ENCODE results near the gene CACNA2D1.

Gene CACNA2D1

DNA sequence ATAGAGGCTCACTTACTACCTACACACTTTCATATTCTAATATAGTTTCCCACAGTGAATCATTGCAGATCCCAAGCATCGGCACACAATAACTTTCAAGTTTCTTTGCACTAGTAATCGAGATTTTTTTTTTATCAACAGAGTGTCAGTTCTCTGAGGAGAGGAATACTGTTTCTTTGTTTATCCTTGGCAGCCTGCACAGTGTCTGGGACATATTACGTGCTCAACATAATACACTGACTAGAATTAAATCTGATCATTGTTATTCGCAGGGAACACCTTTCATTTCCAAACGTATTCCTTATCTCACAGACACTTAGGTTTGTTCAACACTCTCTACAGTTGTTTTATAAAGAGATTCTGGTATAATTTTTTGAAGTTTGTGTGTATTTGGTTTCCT lies 95.3 kb downstream of the CACNA2D1 start:
- no peak overlapping the region for H2AK5ac ChIP-seq (ENCODE audit: low read length)
- WGBS (ENCODE audit: extremely low coverage, insufficient coverage, low lambda C conversion rate): no CpG with 5 or more reads among the region's 5 CpGs
- no peak overlapping the region for H3K9ac ChIP-seq (ENCODE audit: low read length)
- H3K36me3 ChIP-seq (ENCODE audit: control insufficient read depth, insufficient read depth, low read length): no peaks in the 10 kb centered on the region
- H3K4me1 ChIP-seq (ENCODE audit: control insufficient read depth, low read depth, low read length): no peaks in the 10 kb centered on the region
- H3K4ac ChIP-seq (ENCODE audit: low read depth, low read length): no peak overlapping the region
- no peak overlapping the region for H3K23ac ChIP-seq (ENCODE audit: low read length)
- H4K5ac ChIP-seq (ENCODE audit: low read length): no peak overlapping the region
- no peaks in the 10 kb centered on the region for H3K27me3 ChIP-seq (ENCODE audit: insufficient read depth, low read length, poor library complexity)
- no peak for DNase-seq
- H2BK5ac ChIP-seq (ENCODE audit: low read length): no peak overlapping the region
- H3K56ac ChIP-seq (ENCODE audit: low read length): no peak overlapping the region
- no peak overlapping the region for H3K4me3 ChIP-seq (ENCODE audit: low read length)
- no peak overlapping the region for H2BK15ac ChIP-seq (replicated peaks; ENCODE audit: low read depth)
- no peak overlapping the region for H3K4me2 ChIP-seq (ENCODE audit: low read length)
- H3K79me1 ChIP-seq (ENCODE audit: low read length): no peaks in the 10 kb centered on the region
- no peak overlapping the region for H3K27ac ChIP-seq (ENCODE audit: low read depth, low read length)
- H2BK120ac ChIP-seq (ENCODE audit: low read depth, low read length): no peak overlapping the region
- no peak overlapping the region for H3K18ac ChIP-seq (ENCODE audit: low read length)
- no peak overlapping the region for H4K8ac ChIP-seq (ENCODE audit: low read depth, low read length)
- no peaks in the 10 kb centered on the region for H3K79me2 ChIP-seq (ENCODE audit: control insufficient read depth, insufficient read depth, low read length)

DNA sequence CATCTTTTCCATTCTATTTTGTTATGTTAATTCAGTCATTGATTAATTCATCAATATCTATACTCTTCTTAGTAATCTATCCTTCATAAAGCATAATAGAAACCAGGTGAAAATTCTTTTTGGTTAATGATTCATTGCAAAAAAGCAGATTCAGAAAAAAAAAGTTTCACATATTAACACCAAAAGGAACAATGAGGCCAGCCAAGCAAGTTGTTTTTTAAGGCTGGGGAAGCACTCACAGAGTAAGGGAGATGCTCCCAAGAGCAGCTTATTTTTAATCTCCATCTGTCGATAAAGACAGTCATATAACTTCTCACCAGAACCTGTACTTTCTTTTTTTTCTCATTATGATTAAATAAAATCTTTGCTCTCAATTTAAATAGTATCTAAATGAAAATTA lies 95.8 kb downstream of the CACNA2D1 start:
- Histone ChIP-seq H3K4me3 (ENCODE audit: low read length) (no peak overlapping the region), H3K56ac (ENCODE audit: low read length) (no peak overlapping the region), H2BK5ac (ENCODE audit: low read length) (no peak overlapping the region), H3K18ac (ENCODE audit: low read length) (no peak overlapping the region), H3K4me1 (ENCODE audit: control insufficient read depth, low read depth, low read length) (no peaks in the 10 kb centered on the region), H3K9ac (ENCODE audit: low read length) (no peak overlapping the region), H4K5ac (ENCODE audit: low read length) (no peak overlapping the region), H2BK15ac (replicated peaks; ENCODE audit: low read depth) (no peak overlapping the region), H3K79me2 (ENCODE audit: control insufficient read depth, insufficient read depth, low read length) (no peaks in the 10 kb centered on the region), H3K27ac (ENCODE audit: low read depth, low read length) (no peak overlapping the region), H2BK120ac (ENCODE audit: low read depth, low read length) (no peak overlapping the region), H4K8ac (ENCODE audit: low read depth, low read length) (no peak overlapping the region), H3K4ac (ENCODE audit: low read depth, low read length) (no peak overlapping the region), H3K36me3 (ENCODE audit: control insufficient read depth, insufficient read depth, low read length) (no peaks in the 10 kb centered on the region), H3K23ac (ENCODE audit: low read length) (no peak overlapping the region), H2AK5ac (ENCODE audit: low read length) (no peak overlapping the region), H3K79me1 (ENCODE audit: low read length) (no peaks in the 10 kb centered on the region), H3K4me2 (ENCODE audit: low read length) (no peak overlapping the region), H3K27me3 (ENCODE audit: insufficient read depth, low read length, poor library complexity) (no peaks in the 10 kb centered on the region)
- no CpG with 5 or more reads among the region's 1 CpG for WGBS (ENCODE audit: extremely low coverage, insufficient coverage, low lambda C conversion rate)
- DNase-seq: no peak

DNA sequence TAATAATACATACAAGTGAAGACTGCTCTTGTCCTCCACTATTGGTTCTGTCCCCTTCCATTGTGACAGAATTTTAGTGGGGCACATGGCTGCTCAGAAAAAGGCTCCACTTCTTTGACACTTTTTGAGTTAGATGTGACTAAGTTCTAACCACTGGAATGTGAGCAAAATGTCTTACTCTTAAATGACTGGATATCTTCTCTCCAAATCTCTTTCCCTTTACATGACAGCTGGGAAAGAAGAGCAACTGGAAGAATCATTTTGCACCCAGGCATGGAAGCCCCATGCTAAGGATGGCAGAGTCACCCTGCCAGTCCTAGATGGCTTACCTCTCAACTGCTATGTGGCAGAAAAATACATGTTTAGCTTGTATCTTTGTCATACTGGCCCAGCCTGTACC lies 97.7 kb downstream of the CACNA2D1 start:
- Histone ChIP-seq H3K9ac (ENCODE audit: low read length) (no peak overlapping the region), H3K4me1 (ENCODE audit: control insufficient read depth, low read depth, low read length) (no peaks in the 10 kb centered on the region), H3K56ac (ENCODE audit: low read length) (no peak overlapping the region), H3K18ac (ENCODE audit: low read length) (no peak overlapping the region), H4K8ac (ENCODE audit: low read depth, low read length) (no peak overlapping the region), H3K27ac (ENCODE audit: low read depth, low read length) (no peak overlapping the region), H3K27me3 (ENCODE audit: insufficient read depth, low read length, poor library complexity) (no peaks in the 10 kb centered on the region), H3K36me3 (ENCODE audit: control insufficient read depth, insufficient read depth, low read length) (no peaks in the 10 kb centered on the region), H3K79me1 (ENCODE audit: low read length) (no peaks in the 10 kb centered on the region), H4K5ac (ENCODE audit: low read length) (no peak overlapping the region), H2BK5ac (ENCODE audit: low read length) (no peak overlapping the region), H3K4me3 (ENCODE audit: low read length) (no peak overlapping the region), H2BK120ac (ENCODE audit: low read depth, low read length) (no peak overlapping the region), H3K23ac (ENCODE audit: low read length) (no peak overlapping the region), H2BK15ac (replicated peaks; ENCODE audit: low read depth) (no peak overlapping the region), H3K79me2 (ENCODE audit: control insufficient read depth, insufficient read depth, low read length) (no peaks in the 10 kb centered on the region), H3K4me2 (ENCODE audit: low read length) (no peak overlapping the region), H3K4ac (ENCODE audit: low read depth, low read length) (no peak overlapping the region), H2AK5ac (ENCODE audit: low read length) (no peak overlapping the region)
- DNase-seq: no peak

GRCh38 chr7:82343716-82344115 lies 99.9 kb downstream of the CACNA2D1 start:
- Histone ChIP-seq H3K23ac (ENCODE audit: low read length) (no peak overlapping the region), H4K8ac (ENCODE audit: low read depth, low read length) (no peak overlapping the region), H3K9ac (ENCODE audit: low read length) (no peak overlapping the region), H2BK120ac (ENCODE audit: low read depth, low read length) (no peak overlapping the region), H3K4me2 (ENCODE audit: low read length) (no peak overlapping the region), H3K27ac (ENCODE audit: low read depth, low read length) (no peak overlapping the region), H2AK5ac (ENCODE audit: low read length) (no peak overlapping the region), H2BK5ac (ENCODE audit: low read length) (no peak overlapping the region), H3K56ac (ENCODE audit: low read length) (no peak overlapping the region), H3K79me1 (ENCODE audit: low read length) (no peaks in the 10 kb centered on the region), H2BK15ac (replicated peaks; ENCODE audit: low read depth) (no peak overlapping the region), H3K27me3 (ENCODE audit: insufficient read depth, low read length, poor library complexity) (no peaks in the 10 kb centered on the region), H3K4ac (ENCODE audit: low read depth, low read length) (no peak overlapping the region), H3K4me1 (ENCODE audit: control insufficient read depth, low read depth, low read length) (no peaks in the 10 kb centered on the region), H3K18ac (ENCODE audit: low read length) (no peak overlapping the region), H3K36me3 (ENCODE audit: control insufficient read depth, insufficient read depth, low read length) (no peaks in the 10 kb centered on the region), H4K5ac (ENCODE audit: low read length) (no peak overlapping the region), H3K79me2 (ENCODE audit: control insufficient read depth, insufficient read depth, low read length) (no peaks in the 10 kb centered on the region), H3K4me3 (ENCODE audit: low read length) (no peak overlapping the region)
- DNase-seq: no peak
- no CpG with 5 or more reads among the region's 1 CpG for WGBS (ENCODE audit: extremely low coverage, insufficient coverage, low lambda C conversion rate)

DNA sequence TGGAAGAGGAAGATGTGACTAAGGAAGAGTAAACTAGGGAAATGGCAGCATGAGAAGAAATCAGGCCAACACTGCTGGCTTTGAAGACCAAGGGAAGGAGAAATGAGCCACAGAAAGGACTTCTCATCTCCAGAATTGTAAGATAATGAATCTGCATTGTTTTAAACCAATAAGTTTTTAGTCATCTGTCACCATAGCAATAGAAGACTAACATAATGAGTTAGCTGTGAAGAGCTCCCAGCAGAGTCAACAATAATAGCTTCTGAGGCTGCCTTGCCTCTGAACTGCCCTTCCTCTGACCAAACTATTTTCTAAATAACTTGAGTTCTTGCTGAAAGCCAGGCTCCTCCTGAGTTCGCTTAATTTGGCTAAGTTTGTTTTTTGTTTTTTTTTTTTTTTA lies 103.6 kb downstream of the CACNA2D1 start:
- no peak overlapping the region for H3K23ac ChIP-seq (ENCODE audit: low read length)

DNA sequence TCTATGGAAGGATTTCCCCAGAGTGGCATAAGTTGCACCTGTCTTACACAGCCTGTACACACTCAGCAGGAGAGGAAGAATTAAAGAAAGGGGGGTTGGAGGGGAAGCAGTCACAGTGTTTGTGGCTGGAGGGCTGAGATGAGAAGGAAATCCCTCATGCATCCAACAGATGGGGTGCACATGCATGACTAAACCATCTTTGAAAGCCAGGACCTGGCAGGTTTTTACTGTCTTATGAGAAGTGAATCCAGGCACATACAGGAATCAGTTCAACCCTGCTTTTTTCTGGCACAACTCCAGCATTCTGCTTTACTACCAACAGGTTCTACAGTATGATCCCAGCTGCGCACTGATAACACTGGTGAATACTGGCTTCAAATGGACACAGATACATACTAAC lies 107.7 kb downstream of the CACNA2D1 start:
- no peaks in the 10 kb centered on the region for H3K79me2 ChIP-seq (ENCODE audit: control insufficient read depth, insufficient read depth, low read length)
- no peak overlapping the region for H4K8ac ChIP-seq (ENCODE audit: low read depth, low read length)
- peak; percentile 29 for DNase-seq
- H3K56ac ChIP-seq (ENCODE audit: low read length): no peak overlapping the region
- H3K23ac ChIP-seq (ENCODE audit: low read length): no peak overlapping the region
- H2AK5ac ChIP-seq (ENCODE audit: low read length): no peak overlapping the region
- H3K9ac ChIP-seq (ENCODE audit: low read length): no peak overlapping the region
- no peak overlapping the region for H2BK120ac ChIP-seq (ENCODE audit: low read depth, low read length)
- H3K27ac ChIP-seq (ENCODE audit: low read depth, low read length): no peak overlapping the region
- H2BK15ac ChIP-seq (replicated peaks; ENCODE audit: low read depth): no peak overlapping the region
- WGBS (ENCODE audit: extremely low coverage, insufficient coverage, low lambda C conversion rate): no CpG with 5 or more reads among the region's 1 CpG
- H3K79me1 ChIP-seq (ENCODE audit: low read length): no peaks in the 10 kb centered on the region
- no peak overlapping the region for H4K5ac ChIP-seq (ENCODE audit: low read length)
- H2BK5ac ChIP-seq (ENCODE audit: low read length): no peak overlapping the region
- H3K36me3 ChIP-seq (ENCODE audit: control insufficient read depth, insufficient read depth, low read length): no peaks in the 10 kb centered on the region
- no peaks in the 10 kb centered on the region for H3K4me1 ChIP-seq (ENCODE audit: control insufficient read depth, low read depth, low read length)
- H3K4ac ChIP-seq (ENCODE audit: low read depth, low read length): no peak overlapping the region
- H3K4me2 ChIP-seq (ENCODE audit: low read length): no peak overlapping the region
- H3K27me3 ChIP-seq (ENCODE audit: insufficient read depth, low read length, poor library complexity): no peaks in the 10 kb centered on the region
- no peak overlapping the region for H3K18ac ChIP-seq (ENCODE audit: low read length)
- H3K4me3 ChIP-seq (ENCODE audit: low read length): no peak overlapping the region

More for the DNA sequence above, 103.6 kb downstream of the CACNA2D1 start:
- Histone ChIP-seq H3K79me1 (ENCODE audit: low read length) (no peaks in the 10 kb centered on the region), H3K18ac (ENCODE audit: low read length) (no peak overlapping the region), H4K8ac (ENCODE audit: low read depth, low read length) (no peak overlapping the region), H3K4me1 (ENCODE audit: control insufficient read depth, low read depth, low read length) (no peaks in the 10 kb centered on the region), H2AK5ac (ENCODE audit: low read length) (no peak overlapping the region), H3K4ac (ENCODE audit: low read depth, low read length) (no peak overlapping the region), H3K36me3 (ENCODE audit: control insufficient read depth, insufficient read depth, low read length) (no peaks in the 10 kb centered on the region), H3K27ac (ENCODE audit: low read depth, low read length) (no peak overlapping the region), H4K5ac (ENCODE audit: low read length) (no peak overlapping the region), H3K27me3 (ENCODE audit: insufficient read depth, low read length, poor library complexity) (no peaks in the 10 kb centered on the region), H3K4me2 (ENCODE audit: low read length) (no peak overlapping the region), H3K79me2 (ENCODE audit: control insufficient read depth, insufficient read depth, low read length) (no peaks in the 10 kb centered on the region), H3K9ac (ENCODE audit: low read length) (no peak overlapping the region), H3K4me3 (ENCODE audit: low read length) (no peak overlapping the region), H2BK5ac (ENCODE audit: low read length) (no peak overlapping the region), H3K56ac (ENCODE audit: low read length) (no peak overlapping the region), H2BK120ac (ENCODE audit: low read depth, low read length) (no peak overlapping the region), H2BK15ac (replicated peaks; ENCODE audit: low read depth) (no peak overlapping the region)
- no CpG with 5 or more reads among the region's 1 CpG for WGBS (ENCODE audit: extremely low coverage, insufficient coverage, low lambda C conversion rate)
- no peak for DNase-seq
